GM12878 (cell line): ENCODE data around the gene SOX18.

Source experiments
- BACH1 ChIP-seq: fragments of 450-650 bp; IDR thresholded peaks from 2 replicates; pipeline ENCODE4 v1.6.1; 2017; ENCODE audit warnings: mild to moderate bottlenecking, borderline replicate concordance
- CTCF ChIP-seq, 3 experiments: IDR thresholded peaks in 2 of 3; conservative IDR thresholded peaks in 1 of 3; 2 replicates each; pipeline ENCODE4 v1.5.1; 2011; ENCODE audit warnings: low read depth in 3 of 3, low read length in 3 of 3, mild to moderate bottlenecking in 3 of 3, control low read depth in 2 of 3, moderate library complexity in 2 of 3, inconsistent platforms in 1 of 3, mixed read lengths in 1 of 3; ENCODE audit not compliant: control insufficient read depth in 2 of 3, insufficient read depth in 1 of 3; ENCODE audit errors: extremely low read depth in 1 of 3
- EGR1 ChIP-seq, 2 experiments: IDR thresholded peaks; 1 replicate in 1 of 2; 2 replicates in 1 of 2; pipeline ENCODE4 v1.6.1; 2011 to 2012; ENCODE audit warnings: low read depth in 2 of 2, low read length in 2 of 2, borderline replicate concordance in 1 of 2, mild to moderate bottlenecking in 1 of 2, moderate library complexity in 1 of 2
- EZH2 ChIP-seq: IDR thresholded peaks from 2 replicates; pipeline ENCODE4 v1.6.1; 2012; ENCODE audit warnings: low read depth, mild to moderate bottlenecking, control low read depth, inconsistent platforms, low read length, borderline replicate concordance; ENCODE audit not compliant: control insufficient read depth
- JUNB ChIP-seq: IDR thresholded peaks from 2 replicates; pipeline ENCODE4 v1.6.1; 2016; ENCODE audit warnings: antibody characterized with exemption, mild to moderate bottlenecking
- KDM1A ChIP-seq: fragments of 200-600 bp; sonication (generic); IDR thresholded peaks from 2 replicates; pipeline ENCODE4 v1.6.1; 2016; ENCODE audit warnings: borderline replicate concordance
- POLR2AphosphoS5 ChIP-seq: IDR thresholded peaks from 2 replicates; pipeline ENCODE4 v1.6.1; 2011; ENCODE audit warnings: mild to moderate bottlenecking, low read length, inconsistent platforms
- SIN3A ChIP-seq: IDR thresholded peaks from 2 replicates; pipeline ENCODE4 v1.6.1; 2012; ENCODE audit warnings: low read depth, low read length, improper control_type of control experiment
- SIX5 ChIP-seq: IDR thresholded peaks from 2 replicates; pipeline ENCODE4 v1.6.1; 2011; ENCODE audit warnings: mild to moderate bottlenecking, low read depth, low read length, moderate library complexity; ENCODE audit not compliant: severe bottlenecking
- SP1 ChIP-seq: IDR thresholded peaks from one replicate; pipeline ENCODE4 v1.6.1; 2011; ENCODE audit warnings: low read depth, low read length
- TAF1 ChIP-seq: IDR thresholded peaks from 2 replicates; pipeline ENCODE4 v1.6.1; 2011; ENCODE audit warnings: mild to moderate bottlenecking, low read depth, low read length, borderline replicate concordance

DNA sequence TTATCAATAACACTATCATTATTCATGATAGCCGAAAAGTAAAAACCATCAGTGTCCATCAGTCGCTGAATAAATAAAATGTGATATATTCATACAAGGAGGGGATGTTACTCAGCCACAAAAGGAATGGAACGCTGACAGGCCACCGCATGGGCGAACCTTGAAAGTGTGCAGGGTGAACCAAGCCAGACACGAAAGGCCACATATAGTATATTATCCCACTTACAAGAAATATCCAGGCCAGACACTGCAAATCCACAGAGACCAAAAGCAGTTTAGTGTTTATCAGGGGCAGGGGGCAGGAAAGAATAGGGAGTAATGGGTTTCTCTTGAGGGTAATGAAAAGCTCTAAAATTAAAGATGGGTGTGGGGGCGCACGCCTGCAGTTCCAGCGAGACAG, 5.7 kb downstream of the SOX18 start:
- no peak for TF ChIP-seq EZH2
- TF ChIP-seq POLR2AphosphoS5, result no peak
- no peak for TF ChIP-seq CTCF (IDR thresholded peaks at IDR 0.05 in 2 of 3, conservative IDR thresholded peaks at IDR 0.05 in 1 of 3; ENCODE audit: control insufficient read depth in 2 of 3, extremely low read depth in 1 of 3, insufficient read depth in 1 of 3, low read depth in 3 of 3, low read length in 3 of 3)
- no peak for TF ChIP-seq SIX5
- TF ChIP-seq EGR1 (IDR thresholded peaks at IDR 0.05; ENCODE audit: borderline replicate concordance in 1 of 2, low read depth in 2 of 2, low read length in 2 of 2), result no peak
- TF ChIP-seq TAF1, result no peak
- TF ChIP-seq SP1, result no peak
- no peak for TF ChIP-seq JUNB
- TF ChIP-seq SIN3A, result no peak
- TF ChIP-seq KDM1A, result no peak
- TF ChIP-seq BACH1, result no peak
